ENCODE data around the gene MRPL40. TPM values are rescaled to one million over a fixed set of nuclear protein-coding genes. Genes with fewer than 3 reads are reported as not detected.

Gene MRPL40
- total and polyA plus RNA-seq, 2 donors (not counting 1 experiment from before 2014, with no cell fraction given), result 44.4 to 44.8 TPM

GRCh38 chr22:19446603-19447329 is 14.4 kb downstream of the MRPL40 start:
- peak overlapping the region; percentile 70 to 86 (median 82) for H3K4me3 ChIP-seq (replicated peaks in 1 of 4; ENCODE audit: control extremely low read depth in 1 of 4, insufficient read depth in 1 of 4, low read depth in 3 of 4, low read length in 4 of 4)
- no peaks in the 10 kb centered on the region for H3K27me3 ChIP-seq (ENCODE audit: control insufficient read depth, insufficient read depth, low read length)
- no peaks in the 10 kb centered on the region for H4K20me1 ChIP-seq (ENCODE audit: control insufficient read depth, extremely low read depth, insufficient read depth, low read length)
- H3K4me1 ChIP-seq (ENCODE audit: control insufficient read depth, extremely low read depth, insufficient read depth, low read length), result peaks cover 2% of the 10 kb centered on the region
- peak overlapping the region; percentile 82 for H3K9ac ChIP-seq (ENCODE audit: insufficient read depth, low read length)
- peak overlapping the region; percentile 55 for H3K4me2 ChIP-seq (ENCODE audit: extremely low read depth, insufficient read depth, low read length)
- TF ChIP-seq EZH2 (IDR thresholded peaks at IDR 0.05; ENCODE audit: low read length, missing control alignments), result no peak
- no peak for TF ChIP-seq CTCF (conservative IDR thresholded peaks at IDR 0.05 in 1 of 2, IDR thresholded peaks at IDR 0.05 in 1 of 2; ENCODE audit: low read depth in 1 of 2, low read length in 2 of 2)
- H3K27ac ChIP-seq (ENCODE audit: insufficient read depth, low read length), result peak overlapping the region; percentile 81
- no peaks in the 10 kb centered on the region for H3K9me3 ChIP-seq (ENCODE audit: control insufficient read depth, insufficient read depth, low read depth, low read length)
- H2AFZ ChIP-seq (ENCODE audit: low read length), result peak overlapping the region; percentile 48
- peaks cover 7% of the 10 kb centered on the region for H3K36me3 ChIP-seq (ENCODE audit: control insufficient read depth, insufficient read depth, low read length)
- H3K79me2 ChIP-seq (ENCODE audit: control insufficient read depth, insufficient read depth, low read length), result peaks cover 23% of the 10 kb centered on the region
- DNase-seq (ENCODE audit: low read depth in 2 of 2), result peak; percentile 5 to 8

- Histone ChIP-seq H3K27me3 (ENCODE audit: control insufficient read depth, insufficient read depth, low read length) (no peaks in the 10 kb centered on the region), H3K27ac (ENCODE audit: insufficient read depth, low read length) (peak within 1 kb of the TSS; percentile 81), H3K36me3 (ENCODE audit: control insufficient read depth, insufficient read depth, low read length) (peaks cover 5% of the 10 kb centered on the region), H3K4me2 (ENCODE audit: extremely low read depth, insufficient read depth, low read length) (peak within 1 kb of the TSS; percentile 99), H4K20me1 (ENCODE audit: control insufficient read depth, extremely low read depth, insufficient read depth, low read length) (no peaks in the 10 kb centered on the region), H3K9me3 (ENCODE audit: control insufficient read depth, insufficient read depth, low read depth, low read length) (no peaks in the 10 kb centered on the region), H3K4me1 (ENCODE audit: control insufficient read depth, extremely low read depth, insufficient read depth, low read length) (peaks cover 2% of the 10 kb centered on the region), H3K4me3 (replicated peaks in 1 of 4; ENCODE audit: control extremely low read depth in 1 of 4, insufficient read depth in 1 of 4, low read depth in 3 of 4, low read length in 4 of 4) (peak within 1 kb of the TSS; percentile 70 to 88 (median 83)), H3K9ac (ENCODE audit: insufficient read depth, low read length) (peak within 1 kb of the TSS; percentile 82), H3K79me2 (ENCODE audit: control insufficient read depth, insufficient read depth, low read length) (peaks cover 23% of the 10 kb centered on the region), H2AFZ (ENCODE audit: low read length) (peak within 1 kb of the TSS; percentile 82)
- peak; percentile 92 to 94 for DNase-seq (ENCODE audit: low read depth in 2 of 2)
- TF ChIP-seq EZH2 (IDR thresholded peaks at IDR 0.05; ENCODE audit: low read length, missing control alignments) (no peak), CTCF (conservative IDR thresholded peaks at IDR 0.05 in 1 of 2, IDR thresholded peaks at IDR 0.05 in 1 of 2; ENCODE audit: low read depth in 1 of 2, low read length in 2 of 2) (no peak)
Observed at GRCh38 chr22:19447330-19448075, 15.2 kb downstream of the MRPL40 start, which contains the start of gene C22orf39. C22orf39 (minus strand) TSS chr22:19447711; CDS start chr22:19447688, 23 bp downstream.

GRCh38 chr22:19448076-19448607 is 15.8 kb downstream of the MRPL40 start:
- H3K36me3 ChIP-seq (ENCODE audit: control insufficient read depth, insufficient read depth, low read length), result peaks cover 5% of the 10 kb centered on the region
- H3K9ac ChIP-seq (ENCODE audit: insufficient read depth, low read length), result peak overlapping the region; percentile 82
- H4K20me1 ChIP-seq (ENCODE audit: control insufficient read depth, extremely low read depth, insufficient read depth, low read length), result no peaks in the 10 kb centered on the region
- H3K4me2 ChIP-seq (ENCODE audit: extremely low read depth, insufficient read depth, low read length), result peak overlapping the region; percentile 99
- H3K27me3 ChIP-seq (ENCODE audit: control insufficient read depth, insufficient read depth, low read length), result no peaks in the 10 kb centered on the region
- H3K27ac ChIP-seq (ENCODE audit: insufficient read depth, low read length), result peak overlapping the region; percentile 81
- peak overlapping the region; percentile 82 for H2AFZ ChIP-seq (ENCODE audit: low read length)
- DNase-seq (ENCODE audit: low read depth in 2 of 2), result peak; percentile 59 to 64
- H3K4me1 ChIP-seq (ENCODE audit: control insufficient read depth, extremely low read depth, insufficient read depth, low read length), result peaks cover 2% of the 10 kb centered on the region
- no peaks in the 10 kb centered on the region for H3K9me3 ChIP-seq (ENCODE audit: control insufficient read depth, insufficient read depth, low read depth, low read length)
- peak overlapping the region; percentile 70 to 88 (median 83) for H3K4me3 ChIP-seq (replicated peaks in 1 of 4; ENCODE audit: control extremely low read depth in 1 of 4, insufficient read depth in 1 of 4, low read depth in 3 of 4, low read length in 4 of 4)
- TF ChIP-seq CTCF (conservative IDR thresholded peaks at IDR 0.05 in 1 of 2, IDR thresholded peaks at IDR 0.05 in 1 of 2; ENCODE audit: low read depth in 1 of 2, low read length in 2 of 2) (no peak), EZH2 (IDR thresholded peaks at IDR 0.05; ENCODE audit: low read length, missing control alignments) (no peak)
- peaks cover 22% of the 10 kb centered on the region for H3K79me2 ChIP-seq (ENCODE audit: control insufficient read depth, insufficient read depth, low read length)
